ENCODE measurements around the gene CPLANE2.
"Not testable (repeated sequence)": the region's sequence is repeated elsewhere in the genome, so short reads cannot be mapped to it uniquely, and the experiment has no call there.

The CPLANE2 gene

DNA sequence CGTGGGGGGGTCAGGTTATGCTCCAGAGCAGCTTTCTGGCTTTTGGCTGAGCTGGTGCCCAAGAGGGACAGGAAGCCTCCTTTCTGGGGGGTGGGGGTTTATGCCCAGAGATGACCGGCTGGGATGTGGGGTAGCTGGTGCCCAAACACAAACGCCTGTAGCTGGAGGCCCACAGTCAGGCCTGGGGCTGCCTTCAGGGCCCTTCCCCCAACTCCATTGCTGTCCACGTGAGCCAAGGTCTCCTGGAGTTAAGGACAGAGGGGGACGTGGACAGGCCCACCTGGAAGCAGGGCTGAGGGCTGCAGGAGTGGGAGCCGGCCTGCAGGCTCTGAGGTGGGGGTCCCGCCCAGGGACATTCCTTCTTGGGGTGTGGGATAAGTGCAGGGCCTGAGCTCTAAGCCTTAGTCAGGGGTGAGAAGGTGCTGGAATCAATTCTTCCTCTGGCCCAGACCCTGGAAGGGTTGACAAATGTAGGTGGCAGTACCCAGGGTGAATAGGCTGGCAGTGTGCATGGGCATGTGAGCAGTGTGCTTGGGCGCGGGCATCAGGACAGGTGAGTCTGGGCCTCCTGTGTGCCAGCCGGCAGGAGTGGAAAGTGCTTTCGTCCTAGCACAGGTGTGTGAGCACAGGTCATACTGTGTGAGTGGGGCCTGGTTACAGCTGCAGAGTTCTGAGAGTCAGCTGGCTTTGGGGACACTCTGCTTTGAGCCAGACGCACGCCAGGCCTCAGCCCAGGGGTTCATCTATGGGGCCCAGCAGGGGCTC is 6.8 kb downstream of the CPLANE2 start:
- DNase-seq (ENCODE audit: low read depth) = no peak

DNA sequence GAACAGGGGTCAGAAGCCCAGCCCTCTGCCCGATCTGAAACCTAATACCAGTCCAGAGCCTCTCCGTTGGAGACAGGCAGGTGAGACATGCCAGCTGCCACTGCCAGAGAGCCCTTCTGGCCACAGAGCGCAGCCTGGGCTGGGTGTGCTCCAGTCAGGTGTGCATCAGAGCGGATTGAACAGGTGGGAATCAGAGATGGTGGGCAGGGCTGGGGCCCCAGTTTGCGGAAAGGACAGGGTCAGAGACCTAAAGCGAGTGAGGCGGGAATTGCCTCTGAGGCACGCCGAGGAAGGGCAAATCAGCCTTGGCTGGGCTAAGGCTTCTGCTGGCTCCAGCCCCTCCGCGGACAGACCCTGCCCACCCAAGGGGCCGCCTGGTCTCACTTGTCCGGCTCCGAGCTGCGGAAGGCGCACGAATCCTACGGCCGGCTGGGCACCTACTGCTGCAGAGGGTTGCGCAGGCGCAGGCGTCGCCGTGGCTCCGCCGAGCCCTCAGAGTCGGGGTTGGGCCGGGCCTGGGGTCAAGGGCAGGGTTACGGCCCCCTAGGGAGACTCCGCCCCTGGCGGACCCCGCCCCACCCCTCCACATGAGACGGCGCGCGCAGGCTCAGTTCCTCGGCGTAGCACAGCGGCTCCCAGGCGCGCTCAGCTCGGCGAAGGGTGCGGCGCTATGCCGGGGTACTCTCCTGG is 10.3 kb downstream of the CPLANE2 start:
- no peak for DNase-seq (ENCODE audit: low read depth)

DNA sequence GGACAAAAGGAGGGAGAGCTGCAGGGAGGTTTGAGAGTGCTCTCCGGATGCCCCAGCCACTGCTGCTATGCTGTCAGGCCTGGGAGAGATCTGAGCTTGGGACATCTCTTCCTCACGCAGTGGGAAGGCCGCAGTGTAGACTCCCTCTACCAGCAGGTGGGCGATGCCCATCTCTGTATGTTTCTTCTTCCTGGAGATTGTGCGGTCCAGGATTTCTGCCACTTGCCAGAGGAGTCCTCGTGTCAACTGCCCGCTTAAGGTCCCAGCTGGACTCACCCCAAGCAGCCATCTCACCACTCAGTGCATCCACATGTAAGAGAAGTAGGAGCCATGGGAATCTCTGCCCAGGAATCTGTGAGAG is 10.9 kb downstream of the CPLANE2 start:
- DNase-seq (ENCODE audit: low read depth) = no peak

DNA sequence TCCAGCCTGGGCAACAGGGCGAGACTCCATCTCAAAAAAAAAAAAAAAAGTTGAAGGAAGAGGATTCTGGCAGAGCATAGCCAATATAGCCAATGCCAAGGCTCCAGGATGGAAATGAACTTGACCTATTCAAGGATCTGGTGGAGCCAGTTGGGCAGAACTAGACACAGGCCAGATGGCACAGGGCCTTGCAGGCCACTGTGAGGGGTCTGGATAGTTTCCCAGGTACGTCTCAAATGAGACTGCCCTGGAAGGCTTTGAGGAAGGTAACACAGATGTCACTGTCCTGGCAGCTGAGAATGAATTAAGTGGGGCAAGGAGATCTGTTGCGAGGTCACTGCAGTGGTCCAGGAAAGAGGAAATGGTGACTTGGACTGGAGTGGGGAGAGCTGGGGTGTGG is 12.5 kb downstream of the CPLANE2 start:
- DNase-seq (ENCODE audit: low read depth) = no peak

DNA sequence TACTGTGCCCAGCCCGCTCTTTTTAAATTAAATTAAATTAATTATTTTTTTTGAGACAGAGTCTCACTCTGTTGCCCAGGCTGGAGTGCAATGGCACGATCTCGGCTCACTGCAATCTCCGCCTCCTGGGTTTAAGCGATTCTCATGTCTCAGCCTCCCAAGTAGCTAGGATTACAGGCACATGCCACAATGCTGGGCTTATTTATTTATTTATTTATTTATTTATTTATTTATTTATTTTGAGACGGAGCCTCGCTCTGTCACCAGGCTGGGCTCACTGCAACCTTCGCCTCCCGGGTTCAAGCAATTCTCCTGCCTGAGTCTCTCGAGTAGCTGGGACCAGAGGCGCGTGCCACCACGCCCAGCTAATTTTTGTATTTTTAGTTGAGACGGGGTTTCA is 14.3 kb downstream of the CPLANE2 start:
- DNase-seq (ENCODE audit: low read depth) = not testable (repeated sequence)

DNA sequence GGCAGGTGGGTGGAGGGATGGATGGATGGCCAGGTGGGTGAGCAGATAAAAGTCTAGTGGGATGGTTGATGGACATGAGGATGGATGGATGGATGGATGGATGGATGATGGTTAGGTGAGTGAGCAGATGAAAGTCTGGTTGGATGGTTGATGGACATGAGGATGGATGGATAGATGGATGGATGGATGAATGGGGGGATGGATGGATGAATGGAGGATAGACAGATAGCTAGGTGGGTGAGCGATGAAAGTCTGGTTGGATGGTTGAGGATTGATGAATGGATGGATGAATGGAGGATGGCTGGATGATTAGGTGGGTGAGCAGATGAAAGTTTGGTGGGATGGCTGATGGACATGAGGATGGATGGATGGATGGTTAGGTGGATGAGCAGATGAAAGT is 15.5 kb downstream of the CPLANE2 start:
- no peak for DNase-seq (ENCODE audit: low read depth)

DNA sequence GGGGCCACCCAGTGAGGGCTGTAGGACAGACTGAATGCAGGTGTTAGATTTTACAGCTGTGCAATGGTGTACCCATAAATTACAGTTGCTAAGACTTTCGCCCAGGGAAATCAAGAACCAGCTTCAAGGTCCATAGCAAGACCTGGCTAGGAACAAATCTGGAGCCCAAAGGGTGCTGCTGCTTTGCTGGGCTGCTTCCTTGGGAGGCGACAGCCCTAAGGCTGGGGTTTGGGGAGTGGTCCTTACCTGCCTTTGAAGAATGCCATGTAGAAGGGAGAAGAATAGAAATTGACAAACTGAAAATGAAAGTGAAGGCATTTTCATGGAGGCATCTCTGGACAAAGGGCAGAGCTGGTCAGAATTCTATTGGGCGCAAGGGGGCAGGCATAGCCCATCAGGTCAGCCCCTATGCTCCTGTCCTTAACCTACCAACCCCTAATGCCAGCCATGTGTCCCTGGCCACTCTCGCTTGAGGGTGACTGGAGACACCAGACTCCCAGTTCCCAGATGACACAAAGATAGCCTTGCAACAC is 16.9 kb downstream of the CPLANE2 start:
- DNase-seq (ENCODE audit: low read depth) = no peak

DNA sequence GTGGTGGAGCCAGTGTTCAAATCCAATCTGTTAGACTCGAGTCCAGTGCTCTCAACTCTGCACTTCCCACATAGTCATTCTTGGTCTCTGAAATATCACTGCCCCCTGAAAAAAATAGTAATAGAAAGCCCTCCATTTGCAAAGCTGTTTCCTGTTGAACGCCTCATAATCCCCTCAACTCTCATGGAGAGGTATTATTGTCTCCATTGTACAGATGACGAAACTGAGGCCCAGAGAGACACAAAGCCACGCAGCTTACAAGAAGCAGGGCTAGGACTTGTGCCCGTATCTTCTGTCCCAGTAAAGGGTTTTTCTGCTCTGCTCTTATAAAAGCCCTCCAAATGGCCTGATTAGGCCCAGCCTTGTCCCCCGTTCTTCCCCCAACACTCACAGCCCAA is 18.3 kb downstream of the CPLANE2 start:
- no peak for DNase-seq (ENCODE audit: low read depth)

DNA sequence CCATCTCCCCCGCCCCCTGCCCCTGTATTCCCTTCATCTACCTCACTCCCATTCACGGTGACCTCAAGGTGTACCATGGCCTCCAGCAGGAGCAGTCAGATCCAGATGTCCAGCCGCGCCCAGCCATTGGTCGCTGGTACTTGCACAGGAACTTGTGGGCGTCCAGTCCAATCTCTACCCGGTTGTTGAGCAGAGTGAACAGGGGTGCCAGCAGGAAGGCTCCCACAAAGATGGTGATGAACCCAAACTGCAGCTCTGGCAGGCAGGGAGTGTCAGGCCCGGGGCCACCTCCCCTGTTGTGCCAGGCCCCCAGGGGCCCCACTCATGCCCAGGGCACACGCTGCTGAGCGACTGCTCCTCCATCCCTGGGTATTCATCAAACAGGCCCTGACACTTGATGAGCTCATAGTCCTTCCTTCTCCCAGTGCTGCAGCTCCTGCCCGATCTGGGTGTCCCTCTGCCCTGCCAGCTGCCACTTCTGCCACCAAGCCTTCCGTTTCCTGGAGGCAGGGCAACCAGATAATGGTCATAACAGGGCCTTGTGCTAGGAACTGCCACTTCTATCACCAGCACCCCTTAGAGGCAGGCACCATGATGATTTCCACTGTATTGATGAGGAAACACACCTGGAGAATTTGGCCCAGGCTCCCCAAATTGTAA is 18.8 kb downstream of the CPLANE2 start:
- DNase-seq (ENCODE audit: low read depth) = no peak

DNA sequence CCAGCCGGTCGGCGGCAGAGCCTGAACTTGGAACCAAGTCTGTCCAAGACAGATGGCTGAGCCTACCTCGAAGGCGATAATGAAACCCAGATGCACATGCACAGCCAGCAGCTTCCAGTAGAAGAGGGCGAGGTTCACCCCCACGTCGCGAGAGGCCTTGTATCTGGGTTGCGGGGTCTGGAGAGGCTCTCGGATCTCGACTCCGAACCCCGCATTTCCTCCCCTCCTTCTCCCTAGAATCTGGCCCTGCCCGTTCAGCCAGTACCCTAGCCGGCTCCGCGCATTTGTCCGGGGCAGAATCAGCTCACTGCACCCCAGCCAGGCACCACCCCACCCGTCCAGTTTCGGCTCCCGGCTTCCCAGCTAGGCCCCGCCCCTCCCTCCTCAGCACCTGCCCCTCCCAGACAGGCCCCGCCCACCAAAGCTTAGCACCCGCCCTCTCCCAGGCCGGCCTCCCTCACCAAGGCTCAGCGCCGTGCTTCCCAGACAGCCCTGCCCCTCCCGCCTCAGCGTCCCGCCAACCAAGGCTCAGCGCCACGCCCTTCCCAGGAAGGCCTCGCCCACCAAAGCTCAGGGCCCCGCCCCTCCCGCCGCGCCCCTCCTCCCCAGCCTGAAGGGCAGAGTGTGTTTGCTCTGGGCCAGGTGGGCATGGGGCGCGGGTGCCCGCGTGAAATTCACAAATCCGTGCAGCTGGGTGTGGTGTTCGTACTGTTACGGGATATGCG is 19.8 kb downstream of the CPLANE2 start:
- peak; percentile 90 for DNase-seq (ENCODE audit: low read depth)

DNA sequence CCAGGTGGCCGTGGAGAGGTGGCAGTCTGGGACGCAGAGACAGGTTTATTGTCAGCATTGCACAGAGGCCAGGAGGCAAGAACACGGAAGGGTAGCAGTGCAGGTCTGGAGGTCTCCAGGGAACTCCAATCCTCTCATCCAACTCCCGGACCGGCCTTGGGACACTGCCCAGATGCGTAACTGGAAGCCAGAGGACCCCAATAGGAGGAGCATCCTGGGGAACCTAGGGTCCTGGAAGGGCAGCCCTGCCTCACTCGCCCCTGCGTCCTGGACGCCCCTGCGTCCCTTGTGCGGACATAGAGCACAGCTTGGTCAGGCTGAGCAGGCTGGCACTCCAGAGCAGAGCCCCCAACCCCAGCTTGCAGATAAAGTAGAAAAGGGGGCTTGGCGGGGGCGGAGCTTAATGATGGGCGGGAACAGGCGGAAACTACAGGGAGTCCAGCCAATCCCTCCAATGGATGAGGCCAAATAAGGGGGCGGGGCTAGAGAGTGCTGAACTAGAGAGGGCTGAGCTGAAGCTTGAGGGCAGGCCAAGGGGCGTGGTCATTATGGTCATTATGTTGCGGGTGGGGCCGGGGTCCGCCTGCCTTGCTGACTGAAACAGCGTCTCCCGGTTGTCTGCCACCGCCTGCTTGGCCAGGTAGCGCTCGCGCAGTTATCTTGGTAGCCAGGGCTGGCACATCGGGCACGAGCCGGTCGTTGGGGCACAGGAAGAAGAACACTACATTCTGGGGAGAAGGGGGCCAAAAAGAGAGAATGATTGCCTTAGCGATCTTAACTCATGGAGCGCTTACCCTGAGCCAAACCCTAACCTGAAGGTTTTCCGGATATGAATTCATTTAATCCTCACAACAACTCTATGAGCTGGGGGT is 20.9 kb downstream of the CPLANE2 start:
- peak; percentile 56 for DNase-seq (ENCODE audit: low read depth)

DNA sequence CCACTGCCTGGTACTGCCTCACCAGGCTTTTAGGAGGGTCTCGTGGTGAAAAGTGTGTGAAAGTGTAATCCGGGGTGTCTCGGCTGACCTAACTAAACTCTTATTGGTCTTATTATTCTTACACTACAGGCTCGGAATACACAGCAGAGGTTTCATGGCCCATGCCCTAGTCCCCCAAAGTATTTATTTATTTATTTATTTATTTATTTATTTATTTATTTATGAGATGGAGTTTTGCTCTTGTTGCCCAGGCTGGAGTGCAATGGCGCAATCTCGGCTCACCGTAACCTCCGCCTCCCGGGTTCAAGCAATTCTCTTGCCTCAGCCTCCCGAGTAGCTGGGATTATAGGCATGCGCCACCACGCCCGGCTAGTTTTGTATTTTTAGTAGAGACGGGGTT is 21.7 kb downstream of the CPLANE2 start:
- not testable (repeated sequence) for DNase-seq (ENCODE audit: low read depth)

DNA sequence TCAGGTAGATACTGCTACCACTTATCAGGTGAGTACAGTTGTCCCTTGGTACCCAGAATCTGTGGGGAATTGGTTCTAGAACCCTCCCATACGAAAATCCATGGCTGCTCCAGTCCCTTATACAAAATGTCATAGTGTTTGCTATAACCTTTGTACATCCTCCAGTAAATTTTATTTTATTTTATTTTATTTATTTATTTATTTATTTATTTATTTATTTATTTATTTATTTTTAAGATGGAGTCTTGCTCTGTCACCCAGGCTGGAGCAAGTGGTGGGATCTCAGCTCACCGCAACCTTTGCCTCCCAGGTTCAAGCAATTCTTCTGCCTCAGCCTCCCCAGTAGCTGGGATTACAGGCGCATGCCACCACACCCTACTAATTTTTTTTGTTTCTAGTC is 23.4 kb downstream of the CPLANE2 start:
- DNase-seq (ENCODE audit: low read depth) = not testable (repeated sequence)

DNA sequence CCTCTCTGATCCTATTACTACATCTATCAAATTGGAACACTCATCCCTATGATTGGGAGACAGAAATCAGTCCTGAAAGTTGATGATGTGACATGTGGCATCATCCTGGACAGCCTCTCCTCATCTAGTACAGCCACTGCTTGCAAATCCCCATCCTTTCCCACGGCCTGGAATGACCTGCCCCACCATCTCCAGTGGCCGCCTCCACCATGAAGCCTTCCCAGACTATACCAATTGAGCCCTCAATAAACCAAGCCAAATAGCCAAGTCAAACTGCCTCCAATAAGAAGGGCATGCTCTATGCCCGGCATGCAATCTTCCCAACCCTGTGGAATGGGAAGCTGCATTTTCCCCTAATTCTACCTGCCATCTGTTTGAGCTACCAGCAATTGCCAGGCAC is 24.0 kb downstream of the CPLANE2 start:
- DNase-seq (ENCODE audit: low read depth) = no peak

DNA sequence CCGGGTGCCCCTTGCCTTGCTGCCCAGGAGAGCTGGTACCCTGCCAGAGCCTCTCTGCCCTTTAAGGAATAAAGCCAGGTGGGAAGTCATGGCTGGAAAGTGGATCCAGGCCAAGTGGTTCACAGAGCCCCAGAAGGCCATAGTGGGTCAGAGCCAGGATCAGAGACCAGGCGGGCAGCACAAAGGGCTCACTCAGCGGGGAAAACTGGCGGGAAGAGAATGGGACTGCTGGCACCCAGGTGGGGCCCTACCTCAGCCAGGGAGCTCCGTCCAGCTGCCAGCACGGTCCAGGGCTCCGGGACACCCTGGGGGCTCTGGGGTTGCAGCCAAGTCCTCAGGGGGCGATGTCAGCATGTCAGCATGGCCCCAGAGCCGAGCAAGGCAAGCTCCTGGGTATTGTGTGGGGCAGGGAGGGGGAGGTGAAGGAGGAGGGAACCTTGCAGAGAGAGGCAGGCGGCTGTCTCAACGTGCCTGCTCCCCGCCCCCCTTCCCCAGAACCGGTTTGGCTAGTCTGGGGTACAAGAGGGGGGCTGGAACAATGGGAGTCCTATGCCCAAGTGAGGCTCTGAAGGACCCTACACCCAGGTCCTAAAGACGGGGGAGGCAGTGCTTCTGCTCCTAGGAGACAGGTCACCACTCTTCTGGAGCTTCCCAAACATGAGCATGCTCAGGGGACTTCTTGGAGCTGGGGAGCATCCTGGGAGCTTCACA is 24.6 kb downstream of the CPLANE2 start, which contains the start of gene ARHGEF19:
ARHGEF19 (minus strand) TSS at position 402 of the 711 bp plus-strand sequence. CDS start 3,598 bp downstream, outside the sequence.
- DNase-seq (ENCODE audit: low read depth) = no peak

DNA sequence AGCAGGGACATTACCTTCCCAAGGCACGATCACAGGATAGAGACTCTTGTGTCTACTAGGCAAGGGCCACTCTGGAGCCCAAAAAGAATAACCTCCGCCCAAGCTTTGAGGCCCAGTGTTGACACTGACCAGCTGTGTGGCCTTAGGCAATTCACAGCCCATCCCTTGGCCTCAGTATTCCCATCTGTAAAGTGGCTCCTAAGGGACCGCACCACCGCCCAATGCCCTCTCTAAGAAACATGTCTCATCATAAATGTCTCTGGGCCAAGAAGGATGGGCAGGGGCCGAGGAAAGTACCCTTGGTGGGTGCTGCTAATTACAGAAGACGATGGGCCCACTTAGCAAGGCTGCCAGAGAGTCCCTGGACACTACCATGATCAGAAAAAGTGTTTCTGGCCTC is 25.2 kb downstream of the CPLANE2 start:
- DNase-seq (ENCODE audit: low read depth) = no peak

DNA sequence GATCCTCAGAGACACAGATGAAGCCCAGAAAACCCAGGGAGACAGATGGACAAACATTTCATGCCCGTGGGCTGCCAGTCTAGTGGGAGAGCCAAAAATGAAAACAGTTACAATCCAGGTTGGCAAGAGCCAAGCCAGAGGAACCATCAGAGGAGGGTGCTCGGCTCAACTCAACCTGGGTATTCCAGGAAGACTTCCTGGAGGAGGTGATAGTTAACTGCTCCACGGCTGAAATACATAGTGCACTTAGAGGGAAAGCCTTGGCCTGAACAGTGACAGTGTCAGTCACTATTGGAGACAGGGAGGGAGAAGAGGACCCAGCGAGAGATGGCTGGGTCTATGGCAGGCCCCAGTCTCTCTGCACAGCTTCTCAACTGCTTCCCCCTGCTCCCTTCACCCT is 26.4 kb downstream of the CPLANE2 start:
- no peak for DNase-seq (ENCODE audit: low read depth)

DNA sequence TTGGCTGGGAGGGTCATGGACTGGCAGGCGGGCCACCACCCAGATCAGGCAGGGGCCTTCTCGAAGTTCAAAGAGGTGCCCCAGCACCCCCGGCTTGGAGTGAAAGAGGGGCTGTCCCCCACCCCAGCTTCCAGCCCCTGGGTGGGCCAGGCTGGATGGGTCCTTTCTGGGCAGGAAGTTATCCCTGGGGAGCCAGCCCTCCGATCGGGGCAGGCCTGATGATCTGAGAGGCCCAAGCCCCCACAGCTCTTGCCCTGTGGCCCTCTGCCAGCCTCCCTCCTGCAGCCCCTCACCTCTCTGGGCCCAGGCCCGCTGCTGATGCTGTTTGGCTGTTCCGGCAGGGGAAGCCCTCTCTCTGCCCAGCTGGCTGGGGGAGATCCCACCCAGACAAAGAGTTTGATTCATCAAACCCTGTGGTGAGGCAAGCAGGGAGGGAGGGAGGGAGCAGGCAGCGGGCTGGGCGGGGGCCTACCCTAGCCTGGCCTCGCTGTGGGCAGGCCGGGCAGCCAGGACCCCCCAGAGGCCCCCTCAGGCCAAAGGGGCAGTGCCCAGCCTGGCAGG is 27.1 kb downstream of the CPLANE2 start:
- no peak for DNase-seq (ENCODE audit: low read depth)

DNA sequence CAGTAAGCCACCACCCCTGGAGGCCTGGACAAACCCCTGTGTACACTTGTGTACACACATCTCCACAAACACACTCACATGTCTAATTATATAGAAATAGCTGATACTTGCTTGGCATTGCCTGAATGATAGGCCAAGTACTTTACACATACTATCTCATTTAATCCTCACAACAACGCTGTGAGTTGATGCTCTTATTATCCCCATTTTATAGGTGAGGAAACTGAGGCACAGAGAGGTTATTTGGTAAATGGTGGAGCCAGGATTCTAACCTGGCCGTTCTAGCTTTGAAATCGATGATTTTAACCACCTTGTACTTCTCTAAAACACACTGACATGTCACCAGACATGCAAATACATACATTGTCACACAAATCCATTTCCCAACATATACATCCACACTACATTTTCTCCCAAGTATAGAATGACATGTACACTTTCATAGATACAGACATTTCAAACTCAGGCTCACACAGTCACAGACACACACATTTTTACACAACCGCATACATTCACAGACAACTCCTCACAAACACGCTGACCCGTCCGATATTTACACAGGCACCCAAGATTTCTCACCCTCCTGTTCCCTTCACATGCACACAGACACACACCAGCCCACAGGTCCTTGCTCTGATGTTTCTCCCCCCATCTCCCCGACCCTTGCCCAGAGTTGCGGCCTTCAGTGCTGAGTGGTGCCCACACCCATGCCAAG is 27.7 kb downstream of the CPLANE2 start:
- DNase-seq (ENCODE audit: low read depth) = no peak
